HL-60 (cell line): ENCODE measurements around the gene BHLHE23.

Source experiments
- CTCF ChIP-seq: IDR thresholded peaks from one replicate; pipeline ENCODE4 v1.5.1; 2011; ENCODE audit warnings: low read length, control low read depth, inconsistent platforms; ENCODE audit not compliant: insufficient read depth
- REST ChIP-seq: IDR thresholded peaks from 2 replicates; pipeline ENCODE4 v1.6.1; 2012; ENCODE audit warnings: low read depth; ENCODE audit not compliant: insufficient replicate concordance

- TF ChIP-seq REST (no peak), CTCF (no peak)
These were observed 26.8 kb downstream of the BHLHE23 start for GRCh38 chr20:62979876-62980373.
